ENCODE results near the gene PLXNA2. TPM values are rescaled to one million over a fixed set of nuclear protein-coding genes. Genes with fewer than 3 reads are reported as not detected.

Gene PLXNA2
- total and polyA plus RNA-seq, 2 donors (not counting 3 experiments of a cell fraction or from before 2014, with no cell fraction given) = 42.6 to 229 TPM

- H3K27ac ChIP-seq (ENCODE audit: insufficient read depth, low read depth, low read length) = no peak overlapping the region
- H3K4me1 ChIP-seq (ENCODE audit: control insufficient read depth, extremely low read depth, insufficient read depth, low read length) = peaks cover 10% of the 10 kb centered on the region
- peaks cover 91% of the 10 kb centered on the region for H3K79me2 ChIP-seq (ENCODE audit: control insufficient read depth, insufficient read depth, low read length)
- BruUV-seq (replicated peaks) = no TSS peak
- no peak overlapping the region for H2AFZ ChIP-seq (ENCODE audit: low read depth, low read length)
- H3K4me2 ChIP-seq (ENCODE audit: insufficient read depth, low read length) = no peak overlapping the region
- H3K9ac ChIP-seq (replicated peaks; ENCODE audit: extremely low read depth, insufficient read depth, low read length) = no peak overlapping the region
- dilution Hi-C loops (cut with MboI; ENCODE audit: extremely low pct_ligation_motif_present, low sequenced_read_pairs) (no loop called here), intact Hi-C loops (cut with micrococcal nuclease) (no loop called here)
- H4K20me1 ChIP-seq (replicated peaks; ENCODE audit: control insufficient read depth, extremely low read depth, insufficient read depth, low read length) = peaks cover 2% of the 10 kb centered on the region
- H3K36me3 ChIP-seq (ENCODE audit: control insufficient read depth in 2 of 2, extremely low read depth in 1 of 2, insufficient read depth in 2 of 2, low read length in 2 of 2) = peaks cover 8 to 9% of the 10 kb centered on the region in 2 experiments
- no peaks in the 10 kb centered on the region for H3K9me3 ChIP-seq (replicated peaks; ENCODE audit: control insufficient read depth, insufficient read depth, low read length)
- ChIA-PET POLR2A (no interaction called here), CTCF (interaction anchor here (1.1 to 2.8 kb wide), 2 partner anchors 126 to 133 kb away, joined by 3 to 14 read pairs; partner anchors contain the start of gene PLXNA2)
- FAIRE-seq (peak; percentile 21), DNase-seq (ENCODE audit: low read depth, low spot score) (no peak)
- H3K4me3 ChIP-seq (replicated peaks in 1 of 3; ENCODE audit: insufficient read depth in 1 of 3, low read depth in 1 of 3, low read length in 3 of 3) = no peak overlapping the region
- H3K27me3 ChIP-seq (ENCODE audit: control insufficient read depth in 2 of 2, insufficient read depth in 2 of 2, low read length in 2 of 2) = no peaks in the 10 kb centered on the region
- no peaks in the 10 kb centered on the region for H3K9me1 ChIP-seq (replicated peaks; ENCODE audit: control insufficient read depth, extremely low read depth, insufficient read depth, low read length)
- TF ChIP-seq EZH2 (IDR thresholded peaks at IDR 0.05; ENCODE audit: borderline replicate concordance, low read depth, low read length, severe bottlenecking) (no peak), POLR2AphosphoS5 (IDR thresholded peaks at IDR 0.05; ENCODE audit: insufficient read depth, low read depth, low read length) (peak; percentile 13), MYC (IDR thresholded peaks at IDR 0.05; ENCODE audit: low read depth, low read length) (no peak), FOS (IDR thresholded peaks at IDR 0.05; ENCODE audit: borderline replicate concordance, insufficient read depth, low read length) (no peak), GATA2 (IDR thresholded peaks at IDR 0.05; ENCODE audit: insufficient read depth, insufficient read length, low read depth, low read length) (no peak), CTCF (IDR thresholded peaks at IDR 0.05; ENCODE audit: extremely low read depth in 1 of 2, insufficient read depth in 1 of 2, low read depth in 1 of 2, low read length in 2 of 2) (no peak)
These were observed 131.8 kb downstream of the PLXNA2 start for GRCh38 chr1:208112401-208112800.
